Measurements from ENCODE around the gene DRG1. TPM values are rescaled to one million over a fixed set of nuclear protein-coding genes. Genes with fewer than 3 reads are reported as not detected.

Gene DRG1
- total and polyA plus RNA-seq, 10 of the 15 experiments (the other 5 are each of a cell fraction or from before 2014, with no cell fraction given) = 59.7 to 147 (median 85.8) TPM

- RAD21 ChIA-PET (ENCODE audit: unreplicated experiment) = no interaction called here
- CTCF ChIA-PET = interaction anchor here (1.7 kb wide), 1 partner anchor 188 kb away, joined by 4 read pairs; no protein-coding TSS in a partner anchor
- no peaks in the 10 kb centered on the region for H3K79me2 ChIP-seq (ENCODE audit: control insufficient read depth, insufficient read depth, low read length)
- in situ Hi-C loops (cut with MboI) = no loop called here
- intact Hi-C loops (cut with micrococcal nuclease; ENCODE audit: unreplicated experiment) = no loop called here
- DNase-seq (ENCODE audit: low read depth, low spot score) (no peak), ATAC-seq (no peak), FAIRE-seq (no peak)
- H3K9ac ChIP-seq (ENCODE audit: control insufficient read depth, insufficient read depth, low read length) = no peak overlapping the region
- H3K27me3 ChIP-seq (replicated peaks in 1 of 2; ENCODE audit: control insufficient read depth in 2 of 2, insufficient read depth in 2 of 2, low read length in 1 of 2) = no peaks in the 10 kb centered on the region
- TF ChIP-seq, protein P1, sequence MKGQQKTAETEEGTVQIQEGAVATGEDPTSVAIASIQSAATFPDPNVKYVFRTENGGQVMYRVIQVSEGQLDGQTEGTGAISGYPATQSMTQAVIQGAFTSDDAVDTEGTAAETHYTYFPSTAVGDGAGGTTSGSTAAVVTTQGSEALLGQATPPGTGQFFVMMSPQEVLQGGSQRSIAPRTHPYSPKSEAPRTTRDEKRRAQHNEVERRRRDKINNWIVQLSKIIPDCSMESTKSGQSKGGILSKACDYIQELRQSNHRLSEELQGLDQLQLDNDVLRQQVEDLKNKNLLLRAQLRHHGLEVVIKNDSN (IDR thresholded peaks at IDR 0.05; ENCODE audit: borderline replicate concordance, extremely low read length, insufficient read depth, low read depth, low read length) = no peak
- TF ChIP-seq ZNF622 (IDR thresholded peaks at IDR 0.05) = no peak
- TF ChIP-seq MTA2 (IDR thresholded peaks at IDR 0.05; ENCODE audit: low read depth) = no peak
- TF ChIP-seq BRCA1 (IDR thresholded peaks at IDR 0.05; ENCODE audit: low read depth, low read length) = no peak
- no TSS peak for BruUV-seq (replicated peaks)
- no peaks in the 10 kb centered on the region for H4K20me1 ChIP-seq (ENCODE audit: control insufficient read depth, insufficient read depth)
- peaks cover 14 to 42% of the 10 kb centered on the region in 2 experiments for H3K36me3 ChIP-seq (ENCODE audit: control insufficient read depth in 2 of 2, insufficient read depth in 2 of 2, low read length in 1 of 2)
- peaks cover 6% of the 10 kb centered on the region for H3K4me1 ChIP-seq (ENCODE audit: control insufficient read depth, insufficient read depth, low read length)
- H3K4me2 ChIP-seq (ENCODE audit: control insufficient read depth, insufficient read depth) = no peak overlapping the region; the same call in 1 of the 2 replicates
- SMC1A ChIA-PET (ENCODE audit: uncharacterized antibody, unreplicated experiment) = interaction anchor here (0.6 kb wide), 1 partner anchor 144 kb away, joined by 3 read pairs; no protein-coding TSS in a partner anchor
- H2AFZ ChIP-seq (ENCODE audit: control insufficient read depth, low read depth, low read length) = no peak overlapping the region
- POLR2A ChIA-PET = interaction anchor here (0.6 kb wide), 1 partner anchor 224 kb away, joined by 5 read pairs; no protein-coding TSS in a partner anchor
- no peak overlapping the region for H3K27ac ChIP-seq (ENCODE audit: control insufficient read depth, insufficient read depth)
- no peaks in the 10 kb centered on the region for H3K9me3 ChIP-seq (replicated peaks; ENCODE audit: control insufficient read depth, insufficient read depth, low read length)
- H3K4me3 ChIP-seq = no peak overlapping the region
- 30% methylated on average over 3 of the region's 3 CpGs for WGBS (ENCODE audit: insufficient coverage, insufficient replicate concordance, low lambda C conversion rate, missing lambda C conversion rate)
Observed at GRCh38 chr22:31446208-31446607, 46.8 kb downstream of the DRG1 start.

GRCh38 chr22:31446767-31447166, 47.4 kb downstream of the DRG1 start:
- WGBS (ENCODE audit: insufficient coverage, insufficient replicate concordance, low lambda C conversion rate, missing lambda C conversion rate) = 74% methylated on average over 2 of the region's 2 CpGs
- in situ Hi-C loops (cut with MboI) (no loop called here), intact Hi-C loops (cut with micrococcal nuclease; ENCODE audit: unreplicated experiment) (no loop called here)
- H3K9me3 ChIP-seq (replicated peaks; ENCODE audit: control insufficient read depth, insufficient read depth, low read length) = no peaks in the 10 kb centered on the region
- BruUV-seq (replicated peaks) = no TSS peak
- no peak overlapping the region for H3K9ac ChIP-seq (ENCODE audit: control insufficient read depth, insufficient read depth, low read length)
- H4K20me1 ChIP-seq (ENCODE audit: control insufficient read depth, insufficient read depth) = no peaks in the 10 kb centered on the region
- no peak for FAIRE-seq
- ChIA-PET CTCF (interaction anchor here (1.7 to 2.1 kb wide), 2 partner anchors 9 to 187 kb away, joined by 4 read pairs; no protein-coding TSS in a partner anchor), SMC1A (ENCODE audit: uncharacterized antibody, unreplicated experiment) (no interaction called here), RAD21 (ENCODE audit: unreplicated experiment) (no interaction called here), POLR2A (interaction anchor here (1.5 kb wide), 1 partner anchor 45 kb away, joined by 3 read pairs; no protein-coding TSS in a partner anchor)
- H3K4me2 ChIP-seq (ENCODE audit: control insufficient read depth, insufficient read depth) = no peak overlapping the region
- no peak overlapping the region for H3K27ac ChIP-seq (ENCODE audit: control insufficient read depth, insufficient read depth)
- ATAC-seq = no peak
- peaks cover 6% of the 10 kb centered on the region for H3K4me1 ChIP-seq (ENCODE audit: control insufficient read depth, insufficient read depth, low read length)
- H3K27me3 ChIP-seq (replicated peaks in 1 of 2; ENCODE audit: control insufficient read depth in 2 of 2, insufficient read depth in 2 of 2, low read length in 1 of 2) = no peaks in the 10 kb centered on the region
- peaks cover 11 to 42% of the 10 kb centered on the region in 2 experiments for H3K36me3 ChIP-seq (ENCODE audit: control insufficient read depth in 2 of 2, insufficient read depth in 2 of 2, low read length in 1 of 2)
- no peak for DNase-seq (ENCODE audit: low read depth, low spot score)
- no peak overlapping the region for H2AFZ ChIP-seq (ENCODE audit: control insufficient read depth, low read depth, low read length)
- TF ChIP-seq POLR2AphosphoS5 (IDR thresholded peaks at IDR 0.05; ENCODE audit: low read length) (no peak), EGR1 (IDR thresholded peaks at IDR 0.05; ENCODE audit: borderline replicate concordance in 1 of 2, low read depth in 2 of 2, low read length in 2 of 2) (no peak), NKRF (conservative IDR thresholded peaks at IDR 0.05) (no peak)
- TF ChIP-seq, protein P2, sequence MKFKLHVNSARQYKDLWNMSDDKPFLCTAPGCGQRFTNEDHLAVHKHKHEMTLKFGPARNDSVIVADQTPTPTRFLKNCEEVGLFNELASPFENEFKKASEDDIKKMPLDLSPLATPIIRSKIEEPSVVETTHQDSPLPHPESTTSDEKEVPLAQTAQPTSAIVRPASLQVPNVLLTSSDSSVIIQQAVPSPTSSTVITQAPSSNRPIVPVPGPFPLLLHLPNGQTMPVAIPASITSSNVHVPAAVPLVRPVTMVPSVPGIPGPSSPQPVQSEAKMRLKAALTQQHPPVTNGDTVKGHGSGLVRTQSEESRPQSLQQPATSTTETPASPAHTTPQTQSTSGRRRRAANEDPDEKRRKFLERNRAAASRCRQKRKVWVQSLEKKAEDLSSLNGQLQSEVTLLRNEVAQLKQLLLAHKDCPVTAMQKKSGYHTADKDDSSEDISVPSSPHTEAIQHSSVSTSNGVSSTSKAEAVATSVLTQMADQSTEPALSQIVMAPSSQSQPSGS (IDR thresholded peaks at IDR 0.05; ENCODE audit: low read length) = no peak
- H3K4me3 ChIP-seq = no peak overlapping the region
- H3K79me2 ChIP-seq (ENCODE audit: control insufficient read depth, insufficient read depth, low read length) = no peaks in the 10 kb centered on the region
